DND-41 (cell line): ENCODE data around the gene RHOG.

Experiments
- CTCF ChIP-seq: IDR thresholded peaks from 2 replicates; pipeline ENCODE4 v1.5.1; 2012; ENCODE audit warnings: borderline replicate concordance, low read length, moderate library complexity, mild to moderate bottlenecking; ENCODE audit not compliant: poor library complexity, severe bottlenecking; ENCODE audit errors: extremely low read depth
- EZH2 ChIP-seq: IDR thresholded peaks from 3 replicates; pipeline ENCODE4 v1.6.1; 2012; ENCODE audit warnings: borderline replicate concordance, low read depth, mild to moderate bottlenecking, moderate library complexity, low read length, inconsistent platforms; ENCODE audit not compliant: severe bottlenecking

- TF ChIP-seq CTCF (no peak), EZH2 (no peak)
Measured at GRCh38 chr11:3866206-3866605, 25.4 kb upstream of the RHOG start.
